Neuronal stem cell (in vitro differentiated cells): Measurements from ENCODE around the gene CORO2B.
"Not testable (repeated sequence)": the region's sequence is repeated elsewhere in the genome, so short reads cannot be mapped to it uniquely, and the experiment has no call there.

ENCODE experiments used
- DNase-seq: peaks from one replicate; pipeline ENCODE4 v3.0.0-alpha.2; 2013; ENCODE audit warnings: low spot score
- H2AFZ ChIP-seq: one replicate; pipeline ENCODE4 v1.6.1; 2013; ENCODE audit warnings: mild to moderate bottlenecking, low read length, inconsistent platforms
- H2AK5ac ChIP-seq: 2 replicates; pipeline ENCODE4 v1.6.1; 2013; ENCODE audit warnings: low read depth, mild to moderate bottlenecking, inconsistent platforms, low read length, moderate library complexity, mixed read lengths
- H2BK120ac ChIP-seq: 2 replicates; pipeline ENCODE4 v1.6.1; 2013; ENCODE audit warnings: low read depth, mild to moderate bottlenecking, inconsistent platforms, low read length, moderate library complexity, mixed read lengths
- H2BK12ac ChIP-seq: one replicate; pipeline ENCODE4 v1.6.1; 2013; ENCODE audit warnings: low read length, inconsistent platforms
- H2BK15ac ChIP-seq: 2 replicates; pipeline ENCODE4 v1.6.1; 2013; ENCODE audit warnings: mild to moderate bottlenecking, low read length, inconsistent platforms, mixed read lengths
- H2BK5ac ChIP-seq: one replicate; pipeline ENCODE4 v1.6.1; 2013; ENCODE audit warnings: inconsistent platforms, mild to moderate bottlenecking, low read length, moderate library complexity
- H3K14ac ChIP-seq: one replicate; pipeline ENCODE4 v1.6.1; 2013; ENCODE audit warnings: low read length, inconsistent platforms
- H3K18ac ChIP-seq: 2 replicates; pipeline ENCODE4 v1.6.1; 2013; ENCODE audit warnings: low read length, inconsistent platforms
- H3K23ac ChIP-seq: 2 replicates; pipeline ENCODE4 v1.6.1; 2013; ENCODE audit warnings: low read depth, mild to moderate bottlenecking, mixed read lengths, low read length, inconsistent platforms; ENCODE audit not compliant: poor library complexity
- H3K27ac ChIP-seq: replicated peaks from 3 replicates; pipeline ENCODE4 v1.5.1; 2013; ENCODE audit warnings: low read length, inconsistent platforms
- H3K27me3 ChIP-seq, 3 experiments: 2 replicates each; pipeline ENCODE4 v1.6.1; 2013; ENCODE audit warnings: low read length in 3 of 3, mild to moderate bottlenecking in 2 of 3, inconsistent platforms in 1 of 3, low read depth in 1 of 3, mixed read lengths in 1 of 3, moderate library complexity in 1 of 3; ENCODE audit not compliant: control insufficient read depth in 3 of 3, insufficient read depth in 3 of 3
- H3K36me3 ChIP-seq, 2 donors: replicated peaks in 1 of 2; 2 replicates each; pipeline ENCODE4 v1.6.1; 2013; ENCODE audit warnings: low read length in 2 of 2; ENCODE audit not compliant: control insufficient read depth in 2 of 2, insufficient read depth in 2 of 2
- H3K4ac ChIP-seq: 2 replicates; pipeline ENCODE4 v1.6.1; 2013; ENCODE audit warnings: inconsistent platforms, mild to moderate bottlenecking, low read length, moderate library complexity
- H3K4me1 ChIP-seq, 2 donors: 1 replicate in 1 of 2; 2 replicates in 1 of 2; pipeline ENCODE4 v1.6.1; 2013; ENCODE audit warnings: low read length in 2 of 2, low read depth in 1 of 2; ENCODE audit not compliant: control insufficient read depth in 2 of 2, insufficient read depth in 1 of 2
- H3K4me2 ChIP-seq: one replicate; pipeline ENCODE4 v1.6.1; 2013; ENCODE audit warnings: mild to moderate bottlenecking, low read length, inconsistent platforms; ENCODE audit not compliant: insufficient read depth, poor library complexity, severe bottlenecking
- H3K4me3 ChIP-seq, 2 donors: 2 replicates each; pipeline ENCODE4 v1.5.1; 2013; ENCODE audit warnings: low read length in 2 of 2, mild to moderate bottlenecking in 2 of 2, inconsistent platforms in 1 of 2, moderate library complexity in 1 of 2
- H3K79me1 ChIP-seq: one replicate; pipeline ENCODE4 v1.6.1; 2013; ENCODE audit warnings: low read depth, mild to moderate bottlenecking, inconsistent platforms, low read length, moderate library complexity
- H3K9ac ChIP-seq: one replicate; pipeline ENCODE4 v1.6.1; 2013; ENCODE audit warnings: mild to moderate bottlenecking, low read depth, low read length, inconsistent platforms; ENCODE audit not compliant: poor library complexity
- H3K9me3 ChIP-seq, 2 donors: replicated peaks in 1 of 2; 2 replicates each; pipeline versions ENCODE3 to v1.6.1; 2013; ENCODE audit warnings: low read length in 2 of 2, mild to moderate bottlenecking in 2 of 2, inconsistent platforms in 1 of 2, low read depth in 1 of 2, mixed read lengths in 1 of 2, moderate library complexity in 1 of 2; ENCODE audit not compliant: control insufficient read depth in 2 of 2, insufficient read depth in 1 of 2
- H4K8ac ChIP-seq: one replicate; pipeline ENCODE4 v1.6.1; 2013; ENCODE audit warnings: low read depth, mild to moderate bottlenecking, inconsistent platforms, low read length, moderate library complexity
- H4K91ac ChIP-seq: one replicate; pipeline ENCODE4 v1.6.1; 2013; ENCODE audit warnings: low read length, low read depth, mild to moderate bottlenecking, inconsistent platforms; ENCODE audit not compliant: poor library complexity
- whole genome bisulfite sequencing, 2 donors: extraction: QIAGEN DNeasy Blood & Tissue Kit; methylation state at CpG; one replicate each; pipeline ENCODE4 v1.1.7; 2013; ENCODE audit warnings: missing lambda C conversion rate in 2 of 2, mixed read lengths in 1 of 2; ENCODE audit not compliant: insufficient read length in 2 of 2, insufficient replicate concordance in 1 of 2; ENCODE audit errors: extremely low coverage in 2 of 2; 5-methylcytosine and 5-hydroxymethylcytosine counted together

Gene CORO2B

GRCh38 chr15:68751622-68752021 lies 172.8 kb downstream of the CORO2B start:
- H2AK5ac ChIP-seq, result no peak overlapping the region

GRCh38 chr15:68755731-68756130 lies 176.9 kb downstream of the CORO2B start:
- no peak overlapping the region for H2BK5ac ChIP-seq
- H3K23ac ChIP-seq, result no peak overlapping the region
- no CpG with 5 or more reads among the region's 2 CpGs for WGBS, 2 donors
- H3K14ac ChIP-seq, result no peak overlapping the region
- no peaks in the 10 kb centered on the region for H3K27me3 ChIP-seq
- no peak overlapping the region for H3K4ac ChIP-seq
- H4K8ac ChIP-seq, result no peak overlapping the region
- no peak overlapping the region for H3K4me2 ChIP-seq
- no peak overlapping the region for H3K27ac ChIP-seq
- no peak overlapping the region for H2BK15ac ChIP-seq
- no peaks in the 10 kb centered on the region for H3K79me1 ChIP-seq
- no peaks in the 10 kb centered on the region for H3K4me1 ChIP-seq
- no peaks in the 10 kb centered on the region for H3K36me3 ChIP-seq
- H2BK120ac ChIP-seq, result no peak overlapping the region
- H3K9ac ChIP-seq, result no peak overlapping the region
- DNase-seq, result no peak
- no peak overlapping the region for H3K4me3 ChIP-seq
- H4K91ac ChIP-seq, result no peak overlapping the region
- no peak overlapping the region for H2AFZ ChIP-seq
- no peak overlapping the region for H3K18ac ChIP-seq
- no peak overlapping the region for H2BK12ac ChIP-seq
- H3K9me3 ChIP-seq, result no peaks in the 10 kb centered on the region
- H2AK5ac ChIP-seq, result no peak overlapping the region

More at GRCh38 chr15:68751622-68752021, 172.8 kb downstream of the CORO2B start:
- DNase-seq, result no peak
- Histone ChIP-seq H3K14ac (no peak overlapping the region), H3K36me3 (no peaks in the 10 kb centered on the region), H3K9me3 (no peaks in the 10 kb centered on the region), H2AFZ (no peak overlapping the region), H2BK5ac (no peak overlapping the region), H4K8ac (no peak overlapping the region), H2BK120ac (no peak overlapping the region), H4K91ac (no peak overlapping the region), H3K4me1 (no peaks in the 10 kb centered on the region), H3K23ac (no peak overlapping the region), H3K4ac (no peak overlapping the region), H3K4me3 (no peak overlapping the region), H3K9ac (no peak overlapping the region), H2BK12ac (no peak overlapping the region), H3K27me3 (no peaks in the 10 kb centered on the region), H3K18ac (no peak overlapping the region), H3K4me2 (no peak overlapping the region), H3K27ac (no peak overlapping the region), H2BK15ac (no peak overlapping the region), H3K79me1 (no peaks in the 10 kb centered on the region)

GRCh38 chr15:68759982-68760579 lies 181.3 kb downstream of the CORO2B start:
- WGBS, 2 donors, result no CpG with 5 or more reads among the region's 1 CpG
- H2AK5ac ChIP-seq, DNase-seq: not testable (repeated sequence)

GRCh38 chr15:68763063-68763462 lies 184.3 kb downstream of the CORO2B start:
- Histone ChIP-seq H2BK120ac (no peak overlapping the region), H3K9me3 (no peaks in the 10 kb centered on the region), H3K4me3 (no peak overlapping the region), H4K91ac (no peak overlapping the region), H2AFZ (no peak overlapping the region), H2BK15ac (no peak overlapping the region), H2BK12ac (no peak overlapping the region), H3K14ac (no peak overlapping the region), H3K79me1 (no peaks in the 10 kb centered on the region), H3K23ac (no peak overlapping the region), H3K4me1 (no peaks in the 10 kb centered on the region), H3K36me3 (no peaks in the 10 kb centered on the region), H3K9ac (no peak overlapping the region), H2BK5ac (no peak overlapping the region), H3K4me2 (no peak overlapping the region), H3K27ac (no peak overlapping the region), H2AK5ac (no peak overlapping the region), H3K18ac (no peak overlapping the region), H3K4ac (no peak overlapping the region), H4K8ac (no peak overlapping the region), H3K27me3 (peaks cover 0 to 13% (median 0%) of the 10 kb centered on the region in 3 experiments)
- no CpG with 5 or more reads among the region's 4 CpGs for WGBS, 2 donors
- no peak for DNase-seq

More at GRCh38 chr15:68759982-68760579, 181.3 kb downstream of the CORO2B start:
- not testable (repeated sequence) for H2BK15ac ChIP-seq, H3K4me3 ChIP-seq, H3K4ac ChIP-seq, H3K9me3 ChIP-seq, H3K14ac ChIP-seq, H4K8ac ChIP-seq, H2BK12ac ChIP-seq, H3K36me3 ChIP-seq, H3K23ac ChIP-seq, H2BK120ac ChIP-seq, H3K27ac ChIP-seq, H4K91ac ChIP-seq, H3K18ac ChIP-seq, H2AFZ ChIP-seq, H2BK5ac ChIP-seq, H3K9ac ChIP-seq, H3K4me2 ChIP-seq, H3K79me1 ChIP-seq, H3K4me1 ChIP-seq
- peaks cover 0 to 13% (median 0%) of the 10 kb centered on the region in 3 experiments for H3K27me3 ChIP-seq
